GM12872 (cell line): Measurements from ENCODE around the gene SPRED2.

Source experiments
- TF ChIP-seq, protein P1 (sequence below): IDR thresholded peaks from 3 replicates; pipeline ENCODE4 v1.5.1; 2011; ENCODE audit warnings: low read depth, mild to moderate bottlenecking, low read length, moderate library complexity; ENCODE audit not compliant: insufficient read depth

The SPRED2 gene

DNA sequence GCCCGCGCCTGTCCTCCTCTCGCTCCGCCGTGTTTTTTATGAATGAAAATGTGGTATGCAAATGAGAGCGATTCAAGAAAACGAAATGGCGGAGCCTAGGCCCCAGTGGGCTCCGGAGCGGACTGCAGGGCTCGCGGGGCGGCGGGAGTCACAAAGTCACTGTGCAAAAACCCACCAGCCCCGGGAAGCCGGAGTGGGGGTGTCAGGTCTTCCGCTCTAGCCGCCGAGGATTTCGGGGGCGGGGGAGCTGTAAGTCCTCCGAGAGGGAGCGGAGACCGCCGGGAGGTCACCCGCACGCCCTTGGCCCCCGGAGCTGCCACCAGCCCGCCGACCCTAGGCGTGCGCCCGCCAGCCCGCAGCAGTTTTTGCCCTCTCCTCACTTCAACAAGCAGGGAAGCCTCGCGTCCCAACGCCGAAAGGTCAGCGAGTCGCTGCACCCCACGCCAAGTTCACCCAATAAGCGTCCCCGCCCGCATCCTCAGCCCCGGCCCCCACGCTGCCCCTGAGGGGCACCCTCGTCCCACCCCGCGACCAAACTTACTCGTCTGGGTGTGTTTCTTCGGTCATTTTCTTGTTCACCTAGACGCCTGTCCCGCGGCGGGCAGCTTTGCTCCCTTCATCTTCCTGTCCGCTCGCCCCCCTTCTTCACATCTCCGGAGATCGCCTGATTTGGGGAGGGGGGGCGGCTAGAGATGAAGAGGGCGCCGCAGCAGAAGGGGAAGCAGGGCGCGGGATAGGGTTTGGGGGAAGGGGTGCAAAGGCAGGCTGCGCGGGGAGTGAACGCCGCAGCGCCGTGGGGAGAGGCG lies 775 bp downstream of the SPRED2 start:
- TF ChIP-seq, protein P1, sequence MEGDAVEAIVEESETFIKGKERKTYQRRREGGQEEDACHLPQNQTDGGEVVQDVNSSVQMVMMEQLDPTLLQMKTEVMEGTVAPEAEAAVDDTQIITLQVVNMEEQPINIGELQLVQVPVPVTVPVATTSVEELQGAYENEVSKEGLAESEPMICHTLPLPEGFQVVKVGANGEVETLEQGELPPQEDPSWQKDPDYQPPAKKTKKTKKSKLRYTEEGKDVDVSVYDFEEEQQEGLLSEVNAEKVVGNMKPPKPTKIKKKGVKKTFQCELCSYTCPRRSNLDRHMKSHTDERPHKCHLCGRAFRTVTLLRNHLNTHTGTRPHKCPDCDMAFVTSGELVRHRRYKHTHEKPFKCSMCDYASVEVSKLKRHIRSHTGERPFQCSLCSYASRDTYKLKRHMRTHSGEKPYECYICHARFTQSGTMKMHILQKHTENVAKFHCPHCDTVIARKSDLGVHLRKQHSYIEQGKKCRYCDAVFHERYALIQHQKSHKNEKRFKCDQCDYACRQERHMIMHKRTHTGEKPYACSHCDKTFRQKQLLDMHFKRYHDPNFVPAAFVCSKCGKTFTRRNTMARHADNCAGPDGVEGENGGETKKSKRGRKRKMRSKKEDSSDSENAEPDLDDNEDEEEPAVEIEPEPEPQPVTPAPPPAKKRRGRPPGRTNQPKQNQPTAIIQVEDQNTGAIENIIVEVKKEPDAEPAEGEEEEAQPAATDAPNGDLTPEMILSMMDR = no peak

DNA sequence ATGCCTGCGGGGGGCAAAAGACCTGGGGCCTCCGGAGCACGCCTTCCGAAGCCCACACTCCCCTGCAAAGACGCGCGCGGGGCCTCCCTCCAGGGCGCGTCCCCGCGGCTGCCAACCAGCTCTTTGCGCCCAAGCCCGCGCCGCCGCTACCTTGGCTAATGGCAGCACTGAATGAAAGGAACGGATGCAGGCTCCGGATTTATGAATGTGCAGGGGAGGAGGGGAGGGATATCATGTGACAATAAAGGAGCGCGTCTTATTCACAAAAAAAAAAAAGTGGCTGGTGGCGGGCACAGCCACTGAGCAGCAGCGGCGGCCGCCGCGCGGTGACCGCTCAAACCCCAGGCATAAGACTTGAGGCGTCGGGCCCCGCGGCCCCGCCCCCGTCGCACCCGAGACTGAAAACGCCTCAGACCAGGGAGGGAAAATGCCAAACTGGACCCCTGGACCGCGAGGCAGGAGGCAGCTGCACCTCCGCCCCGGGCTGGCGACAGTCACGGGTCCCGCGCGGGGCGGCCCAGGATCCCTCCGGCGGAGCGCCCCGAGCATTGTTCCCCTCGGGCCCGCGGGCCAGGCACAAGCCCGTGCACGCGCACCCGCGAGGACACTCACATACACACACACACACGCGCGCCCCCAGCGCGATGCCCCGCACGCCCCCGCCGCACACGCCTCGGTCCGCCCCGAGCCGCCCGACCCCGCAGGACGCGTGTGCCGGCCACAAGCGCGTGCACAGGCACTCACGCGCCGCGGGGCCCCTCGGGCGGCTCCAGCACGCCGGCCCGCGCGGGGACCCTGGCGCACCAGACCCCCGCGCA lies 1.6 kb downstream of the SPRED2 start:
- TF ChIP-seq, protein P1 = no peak

DNA sequence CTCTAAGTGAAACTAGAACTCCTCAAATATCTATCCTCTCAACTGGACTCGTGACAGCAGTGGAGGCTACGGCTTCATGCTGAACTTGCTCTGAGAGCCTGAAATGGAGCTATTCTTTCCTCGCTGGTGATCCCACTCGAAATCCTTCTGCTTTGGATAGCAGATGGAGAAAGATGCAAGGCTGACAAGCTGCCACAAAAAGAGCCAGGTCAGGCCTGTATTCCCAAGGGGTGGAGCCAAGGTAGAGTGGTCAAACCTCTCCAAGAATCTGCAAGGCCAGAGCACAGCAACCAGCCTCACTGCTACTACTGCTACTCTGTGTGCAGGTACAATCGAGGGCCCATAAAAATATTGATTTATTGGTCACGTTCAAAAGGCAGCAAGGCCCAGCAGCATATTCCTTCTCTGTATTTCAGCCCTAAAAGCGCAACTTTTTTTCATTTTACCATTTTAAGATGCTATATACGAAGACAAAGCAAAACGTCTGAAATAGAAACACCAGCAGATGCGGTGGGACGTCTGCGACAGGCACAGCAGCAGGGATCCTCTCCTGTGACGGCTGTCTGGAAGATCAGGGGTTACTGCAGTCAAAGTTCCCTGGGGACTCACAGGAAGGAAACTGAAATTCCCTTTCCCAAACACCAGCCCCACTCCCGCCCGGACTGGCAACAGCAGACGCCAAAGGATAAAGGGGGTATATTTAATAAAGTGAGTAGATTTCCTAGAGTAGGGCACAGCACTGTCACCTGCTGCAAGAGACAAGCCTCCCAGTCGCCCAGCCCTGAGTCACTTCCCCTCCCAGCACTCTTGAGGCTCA lies 2.4 kb downstream of the SPRED2 start:
- TF ChIP-seq, protein P1 = no peak

DNA sequence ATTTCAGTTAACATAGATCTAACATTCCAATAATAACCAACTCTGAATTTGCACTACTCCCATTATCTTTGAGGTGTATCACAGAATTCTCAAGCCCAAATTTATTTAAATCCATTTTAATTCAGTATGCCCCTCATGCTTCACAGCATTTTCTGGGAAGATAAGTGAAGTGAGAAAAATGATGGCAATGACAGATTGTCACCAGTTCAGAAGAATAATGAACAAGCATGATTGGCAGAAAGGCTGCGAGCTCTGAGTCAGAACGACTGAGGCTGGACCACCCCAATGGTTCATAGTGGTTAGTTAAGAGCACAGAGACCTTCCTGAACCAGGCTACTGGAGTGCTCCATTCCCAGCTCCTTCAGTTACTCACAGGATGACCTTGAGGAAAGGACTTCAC lies 4.9 kb downstream of the SPRED2 start:
- TF ChIP-seq, protein P1 = no peak

DNA sequence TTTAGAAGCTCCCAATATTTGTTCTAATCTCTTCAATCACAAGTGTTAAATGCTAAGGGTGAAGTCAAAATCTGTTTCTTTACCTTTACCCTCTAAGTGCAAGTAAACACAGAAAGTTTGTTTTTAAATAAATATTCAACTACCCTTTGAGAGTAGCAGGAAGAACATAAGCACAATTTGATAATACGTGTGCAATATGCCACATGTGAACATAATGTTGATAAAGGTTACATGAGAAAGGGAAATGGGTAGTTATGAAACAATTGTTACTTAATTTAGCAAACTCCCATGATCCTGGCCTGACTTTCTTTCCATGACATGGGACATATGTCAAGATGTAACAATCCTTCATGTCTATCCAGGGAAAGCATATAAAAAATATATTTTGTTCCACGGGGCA lies 7.1 kb downstream of the SPRED2 start:
- TF ChIP-seq, protein P1 = no peak

DNA sequence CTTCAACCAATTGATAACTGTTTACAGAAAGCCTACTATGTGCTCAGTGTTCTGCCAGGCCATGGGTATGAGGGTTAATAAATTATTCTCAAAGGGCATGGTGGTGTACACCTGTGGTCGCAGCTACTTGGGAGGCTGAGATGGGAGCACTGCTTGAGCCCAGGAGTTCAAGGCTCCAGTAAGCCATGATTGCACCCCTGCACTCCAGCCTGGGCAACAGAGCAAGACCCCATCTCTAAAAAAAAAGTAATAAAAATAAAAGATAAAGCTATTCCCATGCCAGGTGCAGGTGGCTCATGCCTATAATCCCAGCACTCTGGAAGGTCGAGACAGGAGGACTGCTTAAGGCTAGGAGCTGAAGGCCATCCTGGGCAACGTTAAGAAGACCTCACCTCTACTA lies 8.0 kb downstream of the SPRED2 start:
- TF ChIP-seq, protein P1 = no peak

DNA sequence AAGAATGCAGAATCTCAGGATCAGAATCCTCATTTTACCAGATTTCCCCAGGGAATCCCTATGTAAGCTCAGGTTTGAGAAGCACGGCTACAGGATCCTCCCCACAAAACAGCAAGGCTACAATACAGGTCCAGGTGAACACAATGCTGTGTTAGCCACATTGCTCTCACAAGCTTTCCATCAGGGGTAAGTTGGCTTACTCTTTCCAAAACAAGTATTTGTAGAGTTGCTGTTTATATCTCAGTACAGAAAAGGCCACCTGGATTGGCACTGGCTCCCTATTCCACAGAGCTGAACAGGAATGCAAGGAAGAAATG lies 11.0 kb downstream of the SPRED2 start:
- TF ChIP-seq, protein P1 = no peak
